MM.1S (cell line): ENCODE data around the gene FOXN1.

ENCODE experiments used
- DNase-seq: peaks from one replicate; pipeline ENCODE4 v3.0.0-alpha.2; 2015
- H2AFZ ChIP-seq: fragments of 300-600 bp; sonication (generic); 2 replicates; pipeline ENCODE4 v1.6.0; 2016; ENCODE audit warnings: antibody characterized with exemption, low read length
- H3F3A ChIP-seq: fragments of 300-600 bp; sonication (generic); 2 replicates; pipeline ENCODE4 v1.6.1; 2016; ENCODE audit warnings: mild to moderate bottlenecking, antibody characterized with exemption, low read length, moderate library complexity, mixed read lengths; ENCODE audit not compliant: insufficient read depth
- H3K27ac ChIP-seq: fragments of 300-600 bp; sonication (generic); 2 replicates; pipeline ENCODE4 v1.5.1; 2016; ENCODE audit warnings: mild to moderate bottlenecking, low read length
- H3K27me3 ChIP-seq: fragments of 300-600 bp; sonication (generic); replicated peaks from 2 replicates; pipeline ENCODE4 v1.6.0; 2016; ENCODE audit warnings: low read length; ENCODE audit not compliant: insufficient read depth
- H3K36me3 ChIP-seq: fragments of 300-600 bp; sonication (generic); replicated peaks from 2 replicates; pipeline ENCODE4 v1.6.1; 2016; ENCODE audit warnings: mild to moderate bottlenecking, low read length, mixed read lengths; ENCODE audit not compliant: insufficient read depth
- H3K4me1 ChIP-seq: fragments of 300-600 bp; sonication (generic); 2 replicates; pipeline ENCODE4 v1.6.1; 2016; ENCODE audit warnings: low read length, mixed read lengths
- H3K4me2 ChIP-seq: fragments of 300-600 bp; sonication (generic); 2 replicates; pipeline ENCODE4 v1.6.0; 2016; ENCODE audit warnings: low read depth, low read length
- H3K4me3 ChIP-seq: fragments of 300-600 bp; sonication (generic); 2 replicates; pipeline ENCODE4 v1.5.1; 2016; ENCODE audit warnings: low read length, mixed read lengths
- H3K79me2 ChIP-seq: fragments of 300-600 bp; sonication (generic); 2 replicates; pipeline ENCODE4 v1.6.1; 2016; ENCODE audit warnings: mixed run types, low read length, mixed read lengths
- H3K9ac ChIP-seq: fragments of 300-600 bp; sonication (generic); 2 replicates; pipeline ENCODE4 v1.6.1; 2016; ENCODE audit warnings: low read length, mixed read lengths
- H3K9me2 ChIP-seq: fragments of 300-600 bp; sonication (generic); replicated peaks from 2 replicates; pipeline ENCODE4 v1.6.1; 2016; ENCODE audit warnings: mild to moderate bottlenecking, low read length, mixed read lengths; ENCODE audit not compliant: insufficient read depth
- H3K9me3 ChIP-seq: fragments of 300-600 bp; sonication (generic); replicated peaks from 2 replicates; pipeline ENCODE4 v1.6.1; 2016; ENCODE audit warnings: mild to moderate bottlenecking, low read length, mixed read lengths; ENCODE audit not compliant: insufficient read depth
- H4K20me1 ChIP-seq: fragments of 300-600 bp; sonication (generic); 2 replicates; pipeline ENCODE4 v1.6.1; 2016; ENCODE audit warnings: mild to moderate bottlenecking, low read length, moderate library complexity, mixed read lengths; ENCODE audit not compliant: insufficient read depth
- EZH2 ChIP-seq: fragments of 300-600 bp; sonication (generic); optimal IDR thresholded peaks from 2 replicates; pipeline ENCODE3; 2017; ENCODE audit warnings: low read depth, mild to moderate bottlenecking, antibody characterized with exemption, low read length, mixed read lengths
- EZH2phosphoT487 ChIP-seq: fragments of 300-600 bp; sonication (generic); IDR thresholded peaks from 2 replicates; pipeline ENCODE4 v1.6.1; 2018; ENCODE audit warnings: antibody characterized with exemption, low read length
- TF ChIP-seq, protein P1 (sequence below): fragments of 300-600 bp; sonication (generic); IDR thresholded peaks from 2 replicates; pipeline ENCODE4 v1.5.1; 2016; ENCODE audit warnings: antibody characterized with exemption, low read length, mixed read lengths

Gene FOXN1

GRCh38 chr17:28536532-28537218 lies 30.5 kb downstream of the FOXN1 start:
- no peak overlapping the region for H2AFZ ChIP-seq
- peaks cover 21% of the 10 kb centered on the region for H3K4me1 ChIP-seq
- H3F3A ChIP-seq, result 0 out of 2 replicates have a peak, but pooled peaks cover 7% of the 10 kb centered on the region
- H3K36me3 ChIP-seq, result no peaks in the 10 kb centered on the region
- H3K9me2 ChIP-seq, result no peaks in the 10 kb centered on the region
- no peaks in the 10 kb centered on the region for H3K9me3 ChIP-seq
- no peak overlapping the region for H3K4me3 ChIP-seq
- H3K9ac ChIP-seq, result no peak overlapping the region
- TF ChIP-seq EZH2phosphoT487 (no peak), EZH2 (no peak)
- TF ChIP-seq, protein P1, sequence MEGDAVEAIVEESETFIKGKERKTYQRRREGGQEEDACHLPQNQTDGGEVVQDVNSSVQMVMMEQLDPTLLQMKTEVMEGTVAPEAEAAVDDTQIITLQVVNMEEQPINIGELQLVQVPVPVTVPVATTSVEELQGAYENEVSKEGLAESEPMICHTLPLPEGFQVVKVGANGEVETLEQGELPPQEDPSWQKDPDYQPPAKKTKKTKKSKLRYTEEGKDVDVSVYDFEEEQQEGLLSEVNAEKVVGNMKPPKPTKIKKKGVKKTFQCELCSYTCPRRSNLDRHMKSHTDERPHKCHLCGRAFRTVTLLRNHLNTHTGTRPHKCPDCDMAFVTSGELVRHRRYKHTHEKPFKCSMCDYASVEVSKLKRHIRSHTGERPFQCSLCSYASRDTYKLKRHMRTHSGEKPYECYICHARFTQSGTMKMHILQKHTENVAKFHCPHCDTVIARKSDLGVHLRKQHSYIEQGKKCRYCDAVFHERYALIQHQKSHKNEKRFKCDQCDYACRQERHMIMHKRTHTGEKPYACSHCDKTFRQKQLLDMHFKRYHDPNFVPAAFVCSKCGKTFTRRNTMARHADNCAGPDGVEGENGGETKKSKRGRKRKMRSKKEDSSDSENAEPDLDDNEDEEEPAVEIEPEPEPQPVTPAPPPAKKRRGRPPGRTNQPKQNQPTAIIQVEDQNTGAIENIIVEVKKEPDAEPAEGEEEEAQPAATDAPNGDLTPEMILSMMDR, result no peak
- 0 out of 2 replicates have a peak, but pooled peaks cover 2% of the 10 kb centered on the region for H4K20me1 ChIP-seq
- peaks cover 93% of the 10 kb centered on the region for H3K27me3 ChIP-seq
- no peaks in the 10 kb centered on the region for H3K79me2 ChIP-seq
- no peak for DNase-seq
- H3K4me2 ChIP-seq, result no peak overlapping the region
- no peak overlapping the region for H3K27ac ChIP-seq

DNA sequence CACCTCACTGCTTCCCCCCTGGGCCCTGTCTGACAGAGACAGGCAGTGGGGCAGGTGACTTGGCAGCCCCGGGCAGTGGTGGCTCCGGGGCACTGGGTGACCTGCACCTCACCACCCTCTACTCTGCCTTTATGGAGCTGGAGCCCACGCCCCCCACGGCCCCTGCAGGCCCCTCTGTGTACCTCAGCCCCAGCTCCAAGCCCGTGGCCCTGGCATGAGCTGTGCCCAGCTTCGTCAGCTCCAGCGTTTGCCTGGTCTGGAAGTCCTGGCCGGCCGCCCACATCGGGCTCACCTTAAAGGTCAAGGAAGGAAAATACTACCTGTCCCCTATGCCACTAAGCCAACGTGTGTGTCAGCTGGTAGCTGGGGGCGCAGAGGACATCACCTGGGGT lies 31.1 kb downstream of the FOXN1 start:
- Histone ChIP-seq H3K79me2 (no peaks in the 10 kb centered on the region), H3K9ac (no peak overlapping the region), H3K27ac (no peak overlapping the region), H2AFZ (no peak overlapping the region), H3K4me2 (no peak overlapping the region), H3K9me3 (no peaks in the 10 kb centered on the region), H3K9me2 (no peaks in the 10 kb centered on the region), H3K4me1 (peaks cover 21% of the 10 kb centered on the region), H3F3A (0 out of 2 replicates have a peak, but pooled peaks cover 7% of the 10 kb centered on the region), H4K20me1 (0 out of 2 replicates have a peak, but pooled peaks cover 2% of the 10 kb centered on the region), H3K4me3 (no peak overlapping the region), H3K27me3 (peaks cover 89% of the 10 kb centered on the region), H3K36me3 (no peaks in the 10 kb centered on the region)
- TF ChIP-seq EZH2 (no peak), EZH2phosphoT487 (no peak)
- TF ChIP-seq, protein P1, result no peak
- DNase-seq, result no peak

GRCh38 chr17:28538296-28538895 lies 32.2 kb downstream of the FOXN1 start:
- Histone ChIP-seq H3K9ac (no peak overlapping the region), H3K79me2 (no peaks in the 10 kb centered on the region), H3F3A (0 out of 2 replicates have a peak, but pooled peaks cover 7% of the 10 kb centered on the region), H3K36me3 (no peaks in the 10 kb centered on the region), H4K20me1 (0 out of 2 replicates have a peak, but pooled peaks cover 2% of the 10 kb centered on the region), H3K27ac (no peak overlapping the region), H3K4me2 (peak overlapping the region; percentile 63; the same call in 1 of the 2 replicates), H3K4me3 (peak overlapping the region; percentile 30; the same call in 1 of the 2 replicates), H2AFZ (no peak overlapping the region), H3K4me1 (peaks cover 21% of the 10 kb centered on the region), H3K27me3 (peaks cover 77% of the 10 kb centered on the region), H3K9me3 (no peaks in the 10 kb centered on the region), H3K9me2 (no peaks in the 10 kb centered on the region)
- no peak for TF ChIP-seq EZH2
- no peak for TF ChIP-seq EZH2phosphoT487
- TF ChIP-seq, protein P1, result no peak
- DNase-seq, result peak; percentile 67
